HG03066 (cell line): ENCODE data around the gene HELZ.
"Not testable (repeated sequence)": the region's sequence is repeated elsewhere in the genome, so short reads cannot be mapped to it uniquely, and the experiment has no call there.

Source experiments
- ATAC-seq: cut with Tn5 transposase; IDR thresholded peaks from one replicate; pipeline ENCODE4 v1.9.1; 2021; ENCODE audit warnings: low read depth; ENCODE audit not compliant: unreplicated experiment

The HELZ gene

DNA sequence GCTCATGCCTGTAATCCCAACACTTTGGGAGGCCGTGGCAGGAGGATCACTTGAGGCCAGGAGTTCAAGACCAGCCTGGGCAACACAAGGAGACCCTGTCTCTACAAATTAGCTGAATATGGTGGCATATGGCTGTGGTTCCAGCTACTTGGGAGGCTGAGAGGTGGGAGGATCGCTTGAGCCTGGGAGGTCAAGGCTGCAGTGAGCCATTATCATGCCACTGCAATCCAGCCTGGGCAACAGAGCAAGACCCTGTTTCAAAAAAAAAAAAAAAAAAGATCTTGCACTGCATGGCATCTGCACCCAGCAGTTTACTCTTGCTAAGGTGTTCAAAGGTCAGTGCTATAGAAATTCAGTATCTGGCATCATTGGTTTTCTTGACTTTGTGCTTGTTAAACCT, 26.2 kb upstream of the HELZ start:
- not testable (repeated sequence) for ATAC-seq

DNA sequence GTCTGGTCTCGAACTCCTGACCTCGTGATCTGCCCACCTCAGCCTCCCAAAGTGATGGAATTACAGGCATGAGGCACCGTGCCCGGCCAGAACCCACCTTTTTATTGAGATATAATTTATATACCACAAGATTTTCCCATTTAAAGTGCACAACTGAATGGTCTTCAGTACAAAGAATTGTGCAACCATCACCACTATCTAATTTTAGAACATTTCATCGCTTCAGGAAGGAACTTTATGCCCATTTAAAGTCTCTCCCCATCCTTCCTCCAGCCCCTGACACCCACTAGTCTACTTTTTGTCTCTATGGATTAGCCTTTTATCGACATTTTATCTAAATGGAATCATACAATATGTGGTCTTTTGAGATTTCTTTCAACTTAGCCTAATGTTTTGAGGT, 25.4 kb upstream of the HELZ start:
- ATAC-seq: no peak

DNA sequence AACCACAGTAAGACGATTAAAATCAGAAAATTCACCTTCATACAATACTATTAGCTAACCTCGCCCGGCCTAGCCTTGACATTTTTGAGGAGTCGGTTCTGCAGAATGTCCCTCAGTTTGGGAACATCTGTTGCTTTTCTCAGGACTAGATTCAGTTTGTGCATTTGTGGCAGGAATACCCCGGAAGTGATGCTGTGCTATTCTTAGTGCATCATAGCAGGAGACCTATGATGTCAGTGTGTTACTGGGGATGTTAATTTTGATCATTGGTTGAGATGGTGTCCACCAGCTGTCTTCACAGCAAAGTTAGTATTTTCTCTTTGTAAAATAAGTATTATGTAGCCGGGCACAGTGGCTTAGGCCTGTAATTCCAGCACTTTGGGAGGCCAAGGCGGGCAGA, 21.5 kb upstream of the HELZ start:
- no peak for ATAC-seq

DNA sequence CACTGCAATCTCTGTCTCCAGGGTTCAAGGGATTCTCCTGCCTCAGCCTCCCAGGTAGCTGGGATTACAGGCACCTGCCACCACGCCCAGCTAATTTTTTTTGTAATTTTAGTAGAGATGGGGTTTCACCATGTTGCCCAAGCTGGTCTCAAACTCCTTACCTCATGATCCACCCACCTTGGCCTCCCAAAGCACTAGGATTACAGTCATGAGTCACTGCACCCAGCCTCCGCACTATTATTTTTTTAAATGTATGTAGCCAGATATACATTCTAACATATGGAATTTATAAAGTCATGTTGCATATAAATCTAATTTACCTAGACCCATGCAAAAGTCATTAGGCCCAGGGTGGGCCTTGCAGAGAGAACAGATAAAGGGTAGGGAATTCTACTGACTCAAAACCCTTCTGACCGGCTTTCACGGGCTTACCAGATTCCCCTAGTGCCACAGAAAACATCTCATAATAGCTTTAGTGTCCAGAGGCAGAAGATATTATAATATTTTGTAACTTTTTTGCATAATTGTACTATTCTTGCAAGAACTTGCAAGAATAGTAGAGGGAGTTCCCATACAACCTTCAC, 20.5 kb upstream of the HELZ start:
- ATAC-seq: no peak

DNA sequence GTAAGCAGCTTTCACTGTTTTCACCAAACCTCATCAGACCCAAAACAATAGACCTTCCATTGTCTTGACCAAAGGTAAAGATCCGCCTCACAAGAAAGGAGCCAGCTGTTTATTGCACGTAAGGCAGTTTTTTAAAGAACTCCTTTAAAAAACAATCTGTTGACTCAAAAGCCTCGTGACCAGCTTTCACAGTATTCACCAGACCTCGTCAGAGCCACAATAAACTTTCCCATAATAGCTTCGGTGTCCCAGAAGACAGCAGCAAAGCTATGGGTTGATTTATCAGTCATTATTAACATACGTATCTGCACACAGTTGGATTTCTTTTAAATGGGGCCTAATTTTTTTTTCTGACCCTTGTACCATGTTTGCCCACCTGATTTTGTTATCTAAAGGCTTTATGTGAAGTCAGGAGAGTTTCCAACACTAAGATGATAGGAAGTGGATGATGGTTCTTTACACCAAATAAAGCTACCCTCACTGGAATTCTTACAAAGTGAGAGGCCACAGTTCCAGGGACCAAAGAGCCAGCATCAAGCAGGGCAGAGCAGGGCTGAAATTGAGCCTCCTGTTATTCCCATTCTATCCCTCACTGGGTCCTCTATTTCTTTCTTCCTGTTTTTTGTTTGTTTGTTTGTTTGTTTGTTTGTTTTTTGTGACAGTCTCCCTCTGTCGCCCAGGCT, 17.6 kb upstream of the HELZ start:
- ATAC-seq: no peak

DNA sequence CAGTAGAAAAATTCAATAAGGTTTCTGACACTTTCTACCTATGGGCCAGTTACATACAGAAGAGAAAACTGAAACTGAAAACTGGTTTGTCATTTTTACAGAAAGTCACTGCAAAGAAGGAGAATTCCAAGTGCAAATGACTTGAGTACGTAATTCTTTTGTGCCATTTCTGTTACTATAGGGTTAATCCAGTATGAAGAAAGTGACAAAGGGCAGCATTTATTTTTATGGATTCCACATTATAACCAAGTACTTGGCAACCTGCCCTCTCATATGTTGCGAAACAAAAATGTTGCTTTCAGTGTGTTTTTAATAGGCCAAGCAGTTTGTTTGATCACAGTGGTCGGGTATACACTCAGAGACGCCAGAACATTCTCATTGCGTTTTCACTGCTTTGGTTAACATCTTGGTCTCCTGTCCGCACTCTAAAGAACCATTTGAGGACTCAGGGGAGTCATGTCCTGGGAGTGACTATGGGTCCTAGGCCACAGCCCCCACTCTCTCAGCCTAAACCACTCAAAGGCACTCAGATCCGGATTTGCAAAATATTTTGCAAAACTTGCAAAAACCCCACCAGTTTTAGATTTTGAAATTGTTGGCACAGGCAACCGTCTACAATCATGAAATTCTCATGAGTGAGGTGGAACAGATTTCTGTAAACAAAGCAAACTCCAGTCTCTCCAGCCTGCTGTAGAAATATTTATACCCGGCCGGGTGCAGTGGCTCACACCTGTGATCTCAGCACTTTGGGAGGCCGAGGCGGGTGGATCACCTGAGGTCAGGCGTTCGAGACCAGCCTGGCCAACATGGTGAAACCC, 15.4 kb upstream of the HELZ start:
- ATAC-seq: no peak

DNA sequence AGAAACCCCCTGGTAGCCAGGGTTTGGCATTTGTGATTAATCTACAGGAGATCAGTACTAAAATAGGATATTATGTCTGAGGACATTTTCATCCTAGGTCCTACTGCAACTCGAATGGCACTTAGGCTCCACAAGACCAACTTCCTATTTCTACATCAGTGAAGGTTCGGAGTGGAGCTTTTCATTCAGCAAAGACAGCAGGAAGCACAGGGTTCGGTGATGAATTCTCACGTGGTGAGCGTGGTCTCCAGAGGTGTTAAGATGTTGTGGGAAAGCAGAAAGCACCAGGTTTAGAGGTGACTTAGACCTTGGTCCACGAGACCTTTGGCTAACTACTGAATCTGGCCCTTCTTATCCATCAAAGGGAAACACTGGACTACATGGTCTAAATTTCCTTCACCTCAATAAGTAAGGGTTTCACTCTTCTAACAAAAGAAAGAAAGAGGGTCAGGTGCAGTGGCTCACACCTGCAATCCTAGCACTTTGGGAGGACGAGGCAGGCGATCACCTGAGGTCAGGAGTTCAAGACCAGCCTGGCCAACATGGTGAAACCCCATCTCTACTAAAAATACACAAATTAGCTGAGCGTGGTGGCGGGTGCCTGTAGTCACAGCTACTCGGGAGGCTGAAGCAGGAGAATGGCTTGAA, 13.9 kb upstream of the HELZ start:
- ATAC-seq: no peak

DNA sequence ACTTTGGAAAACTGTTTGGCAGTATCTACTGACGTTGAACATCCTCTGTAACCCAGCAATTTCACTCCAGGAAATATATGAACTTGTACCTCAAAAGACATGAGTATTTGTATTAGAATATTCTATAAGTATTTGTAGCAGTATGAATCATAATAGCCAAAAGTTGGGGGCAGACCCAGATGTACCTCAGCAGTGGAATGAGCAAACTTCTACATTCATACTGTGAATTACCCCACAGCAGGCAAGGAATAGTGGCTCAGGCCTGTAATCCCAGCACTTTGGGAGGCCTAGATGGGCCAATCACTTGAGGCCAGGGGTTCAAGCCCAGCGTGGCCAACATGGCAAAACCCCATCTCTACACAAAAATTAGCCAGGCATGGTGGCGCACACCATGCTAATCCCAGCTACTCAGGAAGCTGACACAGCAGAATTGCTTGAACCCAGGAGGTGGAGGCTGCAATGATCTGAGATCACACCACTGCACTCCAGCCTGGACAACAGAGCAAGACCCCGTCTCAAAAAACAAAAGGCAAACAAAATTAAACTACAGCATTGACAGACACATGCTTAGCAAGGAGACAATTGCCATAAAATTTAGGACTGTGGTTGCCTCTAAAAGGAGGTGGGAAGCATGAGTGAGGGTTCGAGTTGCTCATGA, 11.2 kb upstream of the HELZ start:
- no peak for ATAC-seq

DNA sequence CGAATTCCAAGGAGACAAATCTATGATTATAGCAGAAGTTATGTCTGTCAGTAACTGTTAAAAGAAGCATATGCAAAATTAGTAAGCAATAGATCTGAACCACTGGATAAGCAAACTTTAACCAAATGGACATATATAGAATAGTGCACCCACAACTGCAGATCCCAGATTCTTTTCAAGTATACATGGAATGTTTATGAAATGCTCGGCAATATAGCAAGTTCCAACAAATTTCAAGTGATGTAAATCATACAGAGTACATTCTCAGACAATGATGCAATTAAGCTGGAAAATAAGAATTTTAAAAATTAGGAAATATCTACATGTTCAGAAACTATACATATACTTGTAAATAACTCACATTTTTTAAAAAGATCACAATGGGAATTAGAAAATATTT, 8.4 kb upstream of the HELZ start:
- no peak for ATAC-seq

DNA sequence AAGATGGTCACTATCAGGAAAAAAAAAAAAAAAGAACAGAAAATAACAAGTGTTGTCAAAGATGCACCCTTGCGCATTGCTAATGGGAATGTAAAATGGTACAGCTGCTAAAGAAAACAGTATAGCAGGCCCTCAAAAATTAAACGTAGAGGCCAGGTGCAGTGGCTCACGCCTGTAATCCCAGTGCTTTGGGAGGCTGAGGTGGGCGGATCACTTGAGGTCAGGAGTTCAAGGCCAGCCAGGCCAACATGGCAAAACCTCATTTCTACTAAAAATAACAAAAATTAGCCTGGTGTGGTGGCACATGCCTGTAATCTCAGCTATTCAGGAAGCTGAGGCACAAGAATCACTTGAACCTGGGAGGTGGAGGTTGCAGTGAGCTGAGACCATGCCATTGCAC, 6.6 kb upstream of the HELZ start:
- not testable (repeated sequence) for ATAC-seq

DNA sequence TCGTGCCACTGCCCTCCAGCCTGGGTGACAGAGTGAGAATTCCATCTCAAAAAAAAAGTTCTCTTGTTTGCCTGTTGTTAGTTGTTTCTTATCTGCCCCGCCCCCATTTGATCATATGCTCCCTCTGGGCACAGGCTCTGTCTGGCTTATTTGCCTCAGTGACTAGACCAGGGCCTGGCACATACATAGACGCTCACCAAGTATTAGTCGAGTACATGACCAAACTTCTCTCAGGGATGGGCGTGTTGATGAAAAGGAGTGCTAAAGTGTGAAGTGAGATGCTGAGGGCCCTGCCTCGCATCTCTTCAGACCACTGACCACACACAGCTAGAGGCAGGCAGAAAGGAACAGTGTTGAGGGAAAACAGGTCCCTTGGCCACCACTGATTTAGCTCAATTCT, 3.3 kb upstream of the HELZ start:
- ATAC-seq: no peak

DNA sequence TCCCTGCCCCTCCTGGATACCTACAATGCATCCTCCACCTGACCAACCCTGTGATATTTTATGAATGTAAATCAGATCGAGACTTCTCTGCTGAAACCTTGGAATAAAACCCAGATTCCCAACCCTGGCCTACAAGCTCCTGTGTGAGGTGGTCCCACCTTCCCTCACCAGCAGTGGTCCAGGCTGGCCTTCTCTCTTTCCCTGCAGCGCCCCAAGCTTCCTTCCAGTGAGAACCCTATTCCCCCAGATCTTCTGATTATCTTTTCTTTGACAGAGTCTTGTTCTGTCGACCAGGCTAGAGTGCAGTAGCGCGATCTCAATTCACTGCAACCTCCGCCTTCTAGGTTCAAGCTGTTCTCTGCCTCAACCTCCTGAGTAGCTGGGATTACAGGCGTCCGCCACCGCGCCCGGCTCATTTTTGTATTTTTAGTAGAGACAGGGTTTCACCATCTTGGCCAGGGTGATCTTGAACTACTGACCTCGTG, 2.5 kb upstream of the HELZ start:
- no peak for ATAC-seq

DNA sequence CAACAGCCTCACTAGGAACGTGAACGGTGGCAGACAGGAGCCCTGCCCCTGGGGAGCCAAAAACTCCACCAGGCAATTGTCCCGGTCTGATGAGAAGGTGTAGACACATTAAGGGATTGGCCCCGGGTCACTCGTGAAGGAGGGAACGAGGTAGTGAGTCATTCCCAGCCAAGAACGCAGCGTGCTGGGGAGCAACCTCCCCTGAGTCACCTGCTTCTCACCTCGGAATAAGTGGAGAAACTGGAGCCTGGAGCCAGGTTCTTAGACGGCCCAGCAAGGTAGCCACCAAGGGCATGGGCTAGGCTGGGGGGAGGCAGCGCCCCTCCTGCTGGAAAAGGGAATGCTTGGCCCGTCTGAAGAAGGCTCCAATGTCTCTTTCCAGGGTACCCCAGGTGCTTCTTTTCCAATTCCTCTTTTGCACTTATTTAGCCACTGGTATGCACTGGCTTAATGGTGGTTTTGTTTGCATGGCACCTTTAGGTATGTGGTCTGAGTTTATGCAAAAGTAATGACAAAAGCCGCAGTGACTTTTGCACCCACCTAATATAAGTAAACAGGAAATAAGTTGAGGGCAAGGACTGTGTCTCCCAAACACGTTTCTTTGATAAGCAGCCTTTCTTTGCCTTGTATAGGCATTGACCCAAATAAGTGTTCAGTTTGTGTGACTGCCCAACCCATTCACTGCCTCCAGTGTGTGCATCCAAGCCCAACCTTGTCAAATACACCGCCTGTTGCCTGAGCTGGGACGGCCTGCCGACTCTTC, 1.8 kb upstream of the HELZ start:
- peak; percentile 49 for ATAC-seq

DNA sequence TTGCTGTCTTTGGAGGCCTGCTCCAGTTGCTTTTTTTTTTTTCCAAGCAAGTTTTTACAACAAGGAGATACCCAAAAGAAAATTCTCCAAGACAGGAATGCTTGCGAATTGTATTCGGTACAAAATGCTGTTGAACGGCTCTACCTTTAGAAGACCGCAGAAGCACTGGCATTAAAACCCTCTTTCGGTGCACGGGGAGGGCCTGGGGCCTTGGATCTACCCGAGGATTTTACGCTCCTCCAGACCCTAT, 1.3 kb upstream of the HELZ start:
- ATAC-seq: no peak

DNA sequence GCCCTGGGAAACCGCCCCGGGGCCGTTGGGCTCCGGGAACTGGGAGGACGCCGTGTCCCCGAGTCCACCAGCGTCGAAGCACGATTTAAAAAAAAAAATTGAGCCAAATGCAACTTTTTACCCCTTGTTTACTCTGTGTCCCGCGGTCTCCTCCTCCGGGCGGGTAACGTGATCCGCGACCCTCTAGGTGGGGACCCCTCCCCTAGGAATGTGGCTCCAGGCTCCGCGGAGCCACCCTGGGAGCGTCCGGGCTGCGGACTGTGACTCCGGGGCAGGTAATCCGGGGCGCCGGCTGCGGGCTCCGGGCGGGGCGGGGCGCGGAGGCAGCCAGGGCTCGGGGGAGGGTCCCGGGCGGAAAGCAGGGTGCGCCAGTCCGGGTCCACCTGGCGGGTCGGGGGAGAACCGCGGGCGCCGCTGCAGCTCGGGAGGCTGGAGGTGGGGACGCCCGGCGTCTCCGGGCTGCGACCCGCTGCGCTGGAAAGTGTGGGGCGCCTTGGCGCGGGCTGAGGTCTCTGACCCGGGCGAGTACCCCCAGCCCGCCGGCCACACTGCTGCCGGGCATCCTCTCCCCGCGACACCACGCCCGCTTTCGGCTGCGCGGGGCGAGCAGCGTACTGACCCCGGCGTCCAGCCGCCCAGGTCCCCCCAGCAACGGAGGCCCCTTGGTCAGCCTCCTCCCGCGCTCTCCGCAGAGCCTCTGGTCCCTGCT, 852 bp upstream of the HELZ start:
- ATAC-seq: no peak

DNA sequence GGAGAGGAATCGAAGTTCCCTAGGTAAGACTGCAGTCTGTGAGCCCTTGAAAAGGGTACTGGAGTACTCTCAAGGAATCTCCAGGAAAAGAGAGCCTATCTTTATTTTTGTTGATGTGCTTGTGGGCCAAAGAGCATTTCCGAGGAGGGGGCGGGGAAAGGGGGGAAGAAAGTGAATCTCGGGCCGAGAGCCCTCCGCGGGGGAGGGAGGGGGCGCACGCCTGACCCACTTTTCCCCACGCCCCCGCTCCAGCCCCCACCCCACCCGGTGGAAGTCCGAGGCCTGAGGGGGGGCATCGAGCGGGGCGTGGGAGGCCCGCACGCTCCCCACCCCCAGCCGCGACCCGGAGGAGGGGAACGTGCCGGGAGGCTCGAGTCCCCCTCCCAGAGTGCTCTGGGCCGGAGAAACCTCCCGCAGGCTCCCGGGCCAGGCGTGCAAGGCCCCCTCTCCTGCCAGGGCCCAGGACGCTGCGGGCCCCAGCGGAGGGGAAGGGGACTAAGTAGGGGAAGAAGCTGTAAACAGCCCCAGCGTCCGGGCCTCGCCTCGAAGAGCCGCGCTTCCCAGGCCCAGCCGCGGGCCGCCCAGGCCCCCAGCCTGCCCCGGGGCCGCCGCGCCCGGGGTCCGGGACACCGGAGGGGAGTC, 444 bp downstream of the HELZ start:
- ATAC-seq: peak; percentile 22

DNA sequence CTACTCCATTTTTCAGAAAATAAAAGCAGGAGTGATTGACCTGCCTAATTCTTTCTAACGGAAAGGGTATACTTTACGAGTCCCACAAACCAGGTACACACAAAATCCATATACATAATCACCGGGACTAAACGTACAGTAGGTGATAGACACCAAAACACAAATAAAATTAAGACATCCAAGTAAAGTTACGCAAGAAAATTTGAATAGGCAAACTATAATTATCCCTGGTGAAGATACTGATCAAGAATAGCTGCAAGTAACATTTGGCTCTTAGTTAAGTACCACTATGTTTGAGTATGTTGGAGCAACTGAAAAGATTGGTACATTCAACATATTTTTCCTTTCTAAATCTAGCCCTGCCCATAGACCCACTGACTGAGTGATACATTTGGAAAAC, 1.7 kb downstream of the HELZ start:
- ATAC-seq: no peak

DNA sequence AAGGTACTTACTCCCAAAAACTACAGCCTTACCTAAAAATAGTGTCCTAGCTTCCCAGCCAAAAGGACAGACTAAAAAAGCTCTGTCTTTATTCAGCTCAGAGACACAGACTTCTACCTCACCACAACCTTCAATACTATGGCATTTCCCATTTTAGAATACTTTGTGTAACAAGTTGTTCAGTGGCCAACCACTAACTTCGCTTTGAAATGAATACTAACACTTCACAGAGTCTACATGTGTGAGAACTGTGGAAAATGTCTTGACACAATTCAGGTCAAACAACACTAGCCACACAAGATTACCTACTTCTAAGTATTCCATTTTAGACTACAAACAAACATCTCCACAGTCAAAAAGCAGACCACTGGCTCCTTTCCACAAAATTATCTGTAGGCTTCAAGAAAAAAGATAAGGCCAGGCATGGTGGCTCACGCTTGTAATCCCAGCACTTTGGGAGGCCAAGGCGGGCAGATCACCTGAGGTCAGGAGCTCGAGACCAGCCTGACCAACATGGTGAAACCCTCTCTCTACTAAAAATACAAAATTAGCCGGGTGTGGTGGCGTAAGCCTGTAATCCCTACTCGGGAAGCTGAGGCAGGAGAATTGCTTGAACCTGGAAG, 3.2 kb downstream of the HELZ start:
- no peak for ATAC-seq

DNA sequence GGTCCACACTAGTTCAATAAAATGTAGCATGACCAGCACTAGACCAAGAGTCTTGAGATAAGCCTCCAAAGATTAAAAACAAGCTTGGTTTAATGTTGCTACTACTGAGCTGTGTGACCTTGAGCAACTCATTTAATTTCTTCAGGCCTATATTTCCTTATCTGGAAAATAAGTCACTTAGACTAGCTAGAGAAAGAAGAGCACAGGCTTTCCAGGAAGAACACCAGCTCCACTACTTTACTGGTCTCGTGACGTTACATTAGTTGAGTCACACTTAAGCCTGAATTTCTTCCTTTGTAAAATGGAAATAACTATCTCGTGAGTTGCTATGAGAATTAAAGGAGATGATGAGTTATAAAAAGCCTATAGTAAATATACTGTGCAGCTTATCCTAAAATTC, 5.4 kb downstream of the HELZ start:
- ATAC-seq: no peak
